Astrocyte of the spinal cord (primary cell): ENCODE measurements around the gene IFIT2.

Experiments used
- DNase-seq: peaks from one replicate; pipeline ENCODE4 v3.0.0; 2011; ENCODE audit warnings: low read depth, low spot score
- H3K4me3 ChIP-seq: 2 replicates; pipeline ENCODE4 v1.5.1; 2011; ENCODE audit warnings: low read depth, mild to moderate bottlenecking, low read length, moderate library complexity
- in situ Hi-C: cut with HindIII; loops from 2 replicates; pipeline ENCODE4 v1.10.0; 2017; ENCODE audit warnings: low sequenced_read_pairs
- TF ChIP-seq, protein P1 (sequence below): IDR thresholded peaks from 2 replicates; pipeline ENCODE4 v1.5.1; 2012; ENCODE audit warnings: low read depth, mild to moderate bottlenecking, low read length, inconsistent platforms

The IFIT2 gene

DNA sequence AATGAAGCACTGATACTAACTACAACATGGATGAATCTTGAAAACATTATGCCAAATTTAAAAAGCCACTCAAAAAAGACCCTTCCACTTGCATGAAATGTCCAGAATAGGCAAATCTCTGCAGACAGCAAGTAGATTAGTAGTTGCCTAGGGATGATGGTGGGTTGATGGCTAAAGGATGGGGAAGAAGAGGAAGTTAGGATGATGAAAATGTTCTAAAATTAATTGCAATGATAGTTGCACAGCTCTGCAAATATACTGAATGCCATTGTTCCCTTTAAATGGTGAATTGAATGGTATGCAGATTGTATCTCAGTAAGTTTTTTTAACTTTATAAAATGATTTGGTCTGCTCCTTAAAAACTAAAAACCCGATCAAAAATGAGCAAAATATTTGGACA lies 43.0 kb upstream of the IFIT2 start:
- no peak overlapping the region for H3K4me3 ChIP-seq
- in situ Hi-C loops = no loop called here
- DNase-seq = no peak
- TF ChIP-seq, protein P1, sequence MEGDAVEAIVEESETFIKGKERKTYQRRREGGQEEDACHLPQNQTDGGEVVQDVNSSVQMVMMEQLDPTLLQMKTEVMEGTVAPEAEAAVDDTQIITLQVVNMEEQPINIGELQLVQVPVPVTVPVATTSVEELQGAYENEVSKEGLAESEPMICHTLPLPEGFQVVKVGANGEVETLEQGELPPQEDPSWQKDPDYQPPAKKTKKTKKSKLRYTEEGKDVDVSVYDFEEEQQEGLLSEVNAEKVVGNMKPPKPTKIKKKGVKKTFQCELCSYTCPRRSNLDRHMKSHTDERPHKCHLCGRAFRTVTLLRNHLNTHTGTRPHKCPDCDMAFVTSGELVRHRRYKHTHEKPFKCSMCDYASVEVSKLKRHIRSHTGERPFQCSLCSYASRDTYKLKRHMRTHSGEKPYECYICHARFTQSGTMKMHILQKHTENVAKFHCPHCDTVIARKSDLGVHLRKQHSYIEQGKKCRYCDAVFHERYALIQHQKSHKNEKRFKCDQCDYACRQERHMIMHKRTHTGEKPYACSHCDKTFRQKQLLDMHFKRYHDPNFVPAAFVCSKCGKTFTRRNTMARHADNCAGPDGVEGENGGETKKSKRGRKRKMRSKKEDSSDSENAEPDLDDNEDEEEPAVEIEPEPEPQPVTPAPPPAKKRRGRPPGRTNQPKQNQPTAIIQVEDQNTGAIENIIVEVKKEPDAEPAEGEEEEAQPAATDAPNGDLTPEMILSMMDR = no peak

DNA sequence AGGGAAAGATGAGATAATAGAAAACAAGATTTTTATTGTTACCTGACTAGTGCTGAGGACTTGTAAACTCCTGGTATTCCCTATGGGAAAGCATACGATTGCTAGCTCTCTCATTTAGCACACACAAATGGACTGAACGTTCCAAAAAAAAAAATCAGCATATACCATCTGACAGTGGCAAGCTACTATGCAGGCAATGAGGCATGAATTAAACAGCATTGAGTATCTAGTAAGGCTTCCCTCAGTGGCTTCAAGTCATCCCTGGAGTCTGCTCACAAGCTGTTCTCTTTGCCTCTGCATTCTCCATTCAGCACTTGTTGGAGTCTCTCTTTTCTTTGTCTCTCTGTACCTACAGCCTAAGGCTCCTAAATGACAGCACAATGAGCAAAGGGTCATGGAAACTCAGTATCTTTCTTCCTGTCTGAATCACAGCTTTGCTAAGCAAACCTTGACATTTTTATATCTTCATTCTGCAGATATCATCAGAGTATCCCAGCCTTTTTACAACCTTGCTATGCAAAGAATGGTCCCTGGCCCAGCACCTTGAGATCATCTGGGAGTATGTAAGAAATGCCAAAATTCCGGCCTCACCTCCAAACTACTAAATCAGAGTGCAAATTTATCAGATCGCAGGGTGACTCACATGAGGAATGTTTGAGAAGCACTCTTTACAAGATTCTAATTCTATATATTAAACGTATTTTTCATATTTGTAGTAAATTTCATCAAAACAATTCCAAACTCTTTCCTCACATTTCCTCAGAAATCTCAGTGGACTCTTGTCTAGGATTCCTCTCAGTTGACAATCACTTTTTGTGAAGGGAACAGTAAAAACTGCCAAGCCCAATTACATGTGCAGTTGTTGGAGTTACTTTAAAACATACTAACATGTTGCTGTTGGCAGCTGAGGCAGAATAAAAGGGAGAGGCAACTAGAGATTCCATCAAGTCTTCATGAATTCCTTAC lies 39.5 kb upstream of the IFIT2 start:
- in situ Hi-C loops = no loop called here
- TF ChIP-seq, protein P1 = no peak
- no peak overlapping the region for H3K4me3 ChIP-seq
- no peak for DNase-seq

DNA sequence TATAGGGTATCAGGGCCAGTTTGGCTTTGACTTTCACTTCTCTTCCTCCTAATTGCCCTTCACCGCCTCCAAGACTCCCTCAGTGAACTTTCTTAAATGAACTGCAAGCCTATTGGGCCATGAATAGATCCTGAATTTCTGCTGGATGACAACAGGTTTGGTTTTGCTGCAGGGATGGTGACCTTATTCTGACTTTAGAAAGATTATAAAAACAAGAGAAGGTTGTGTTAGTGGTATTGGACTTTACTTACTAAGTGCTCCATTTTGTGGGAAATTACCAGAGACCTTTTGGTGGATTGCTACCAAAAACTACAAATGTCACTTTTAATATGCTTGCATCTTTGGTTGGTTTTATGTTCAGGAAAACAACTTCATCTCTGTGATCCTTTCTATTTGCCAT lies 38.8 kb upstream of the IFIT2 start:
- no peak for DNase-seq
- TF ChIP-seq, protein P1 = no peak
- in situ Hi-C loops = no loop called here
- H3K4me3 ChIP-seq = no peak overlapping the region

DNA sequence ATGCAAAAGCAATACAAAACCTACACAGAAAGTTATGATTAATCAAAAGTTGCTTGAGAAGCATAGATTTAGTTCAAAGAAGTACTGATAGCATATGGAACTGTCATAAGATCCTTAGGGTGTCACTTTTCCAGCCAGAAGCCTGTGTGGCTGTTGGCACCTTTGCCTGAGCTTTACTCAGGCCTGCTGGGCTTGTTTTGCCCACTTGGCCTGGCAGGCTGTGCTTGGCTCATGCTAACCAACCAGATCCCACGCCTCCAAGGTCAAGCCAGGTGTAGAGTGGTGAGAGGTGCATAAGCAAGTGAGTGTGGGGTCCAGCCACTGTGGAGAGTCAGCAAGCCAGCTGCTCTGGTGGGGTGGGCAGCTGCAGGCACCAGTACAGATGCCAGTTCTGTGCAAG lies 38.3 kb upstream of the IFIT2 start:
- no peak for DNase-seq
- no peak overlapping the region for H3K4me3 ChIP-seq
- in situ Hi-C loops = no loop called here
- TF ChIP-seq, protein P1 = no peak

DNA sequence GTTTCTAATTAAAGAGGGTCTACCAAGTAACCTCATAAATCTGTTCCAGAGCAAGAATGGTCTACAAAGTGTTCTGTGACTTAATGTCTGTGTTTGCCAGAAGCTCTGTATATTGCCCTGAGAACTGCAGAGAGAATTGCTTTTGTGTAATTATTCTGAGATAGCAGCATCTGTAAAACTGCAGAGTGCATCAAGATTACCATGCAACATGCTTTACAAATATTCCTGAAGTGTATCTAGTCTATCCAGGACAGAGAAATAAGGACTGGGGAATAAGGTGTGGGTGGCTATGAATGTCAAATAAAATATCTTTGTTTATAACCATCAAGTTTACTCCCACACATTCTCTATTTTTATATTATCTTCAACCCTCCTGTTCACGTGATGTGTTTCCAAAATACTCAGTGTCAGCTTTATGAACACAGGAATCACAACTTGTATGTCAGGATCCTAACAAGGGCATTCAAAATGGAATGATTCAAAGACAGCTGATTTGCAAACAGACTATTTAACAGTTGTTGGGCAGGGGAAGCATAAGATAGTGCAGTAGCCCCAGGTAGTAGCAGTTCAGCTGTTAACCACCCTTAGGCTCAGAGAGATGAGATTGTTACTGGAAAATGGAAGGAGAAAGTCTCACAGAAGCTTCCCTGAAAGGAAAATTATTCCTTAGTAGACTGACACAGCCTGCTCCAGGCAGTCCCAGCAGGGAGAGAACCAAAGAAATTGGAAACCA lies 35.0 kb upstream of the IFIT2 start:
- no peak overlapping the region for H3K4me3 ChIP-seq
- TF ChIP-seq, protein P1 = no peak
- no peak for DNase-seq
- in situ Hi-C loops = no loop called here

DNA sequence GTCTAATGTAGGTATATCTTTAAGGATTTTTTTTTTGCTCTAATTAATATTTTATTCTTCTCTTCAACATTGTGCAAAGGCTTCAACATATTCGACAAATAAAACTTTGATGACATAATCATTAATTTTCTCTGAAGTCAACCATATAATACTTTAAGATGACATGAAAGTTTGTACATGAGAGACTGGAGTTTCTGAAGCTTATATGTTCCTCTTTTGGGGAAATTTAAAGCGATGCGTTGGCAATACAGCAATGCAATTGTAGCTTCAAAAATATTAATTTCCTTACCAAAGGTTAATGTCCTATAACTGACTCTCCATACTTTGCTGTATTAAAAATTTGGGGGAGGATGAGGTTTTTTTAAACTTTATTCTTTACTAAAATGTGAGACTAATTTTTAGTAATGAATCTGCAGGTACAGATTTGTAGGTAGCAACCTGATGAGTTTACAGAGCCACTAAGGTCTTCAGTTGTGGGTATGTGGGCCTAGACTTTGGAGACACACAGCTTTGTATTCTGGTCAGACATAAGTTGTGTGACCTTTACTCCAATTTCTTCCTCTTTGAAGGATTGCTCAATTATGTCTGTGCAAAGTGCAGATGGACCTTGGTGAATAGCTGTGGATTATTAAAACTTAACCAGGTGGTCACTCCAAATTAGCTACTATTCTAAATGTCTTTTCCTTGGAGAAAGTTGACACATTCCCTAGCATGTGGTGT lies 32.3 kb upstream of the IFIT2 start:
- no peak for DNase-seq
- no peak overlapping the region for H3K4me3 ChIP-seq
- TF ChIP-seq, protein P1 = no peak
- in situ Hi-C loops = no loop called here
